ENCODE data around the gene DENND2A. TPM values are rescaled to one million over a fixed set of nuclear protein-coding genes. Genes with fewer than 3 reads are reported as not detected.

Gene DENND2A
- total RNA-seq, 4 donors from 2014 or later: 0.97 to 2.5 (median 2.2) TPM

DNA sequence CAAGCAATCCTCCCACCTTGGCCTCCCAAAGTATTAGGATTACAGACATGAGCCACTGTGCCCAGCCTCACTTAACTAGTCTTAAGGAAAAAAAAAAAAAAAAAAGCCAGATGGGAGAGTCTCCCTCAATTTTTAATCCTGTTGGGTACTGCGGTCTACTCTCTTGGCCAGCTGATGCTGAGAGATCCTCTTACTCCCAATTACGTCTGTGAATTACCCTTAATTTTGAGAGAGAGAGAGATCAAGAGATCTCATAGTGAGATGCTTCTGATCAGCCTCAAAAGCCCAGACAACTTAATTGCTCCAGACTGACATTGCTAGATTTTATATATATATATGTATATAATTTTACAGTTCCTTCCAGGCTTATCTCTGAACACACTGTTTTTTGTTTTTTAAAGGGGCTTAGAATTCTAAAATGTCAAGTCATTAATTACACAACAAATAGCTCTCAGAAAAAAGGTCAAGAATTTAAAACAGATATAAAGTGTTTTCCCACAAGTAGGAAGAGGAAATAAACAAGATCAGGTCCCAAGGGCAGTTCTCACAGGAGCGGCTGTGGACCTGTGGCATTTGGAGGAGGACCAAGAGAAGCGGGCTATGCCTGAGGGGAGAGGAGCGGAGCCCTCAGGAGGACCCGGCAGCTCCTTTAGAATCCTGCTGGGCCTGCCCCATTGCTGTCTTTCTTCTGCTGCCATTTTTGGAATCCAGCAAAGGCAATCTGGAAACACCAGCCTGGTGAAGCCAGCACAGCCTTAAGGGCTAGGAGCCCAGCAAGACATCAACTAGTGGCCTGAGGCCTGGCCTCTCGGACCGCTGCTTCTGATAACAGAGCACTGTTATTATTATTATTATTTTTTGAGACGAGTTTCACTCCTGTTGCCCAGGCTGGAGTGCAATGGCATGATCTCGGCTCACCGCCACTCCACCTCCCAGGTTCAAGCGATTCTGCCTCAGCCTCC is 30.1 kb downstream of the DENND2A start:
- no peak overlapping the region for H3K4me3 ChIP-seq (ENCODE audit: low read depth, poor library complexity, severe bottlenecking)
- WGBS, 2 donors: 73 to 74% methylated on average over 12 of the region's 12 CpGs
- TF ChIP-seq, protein P1, sequence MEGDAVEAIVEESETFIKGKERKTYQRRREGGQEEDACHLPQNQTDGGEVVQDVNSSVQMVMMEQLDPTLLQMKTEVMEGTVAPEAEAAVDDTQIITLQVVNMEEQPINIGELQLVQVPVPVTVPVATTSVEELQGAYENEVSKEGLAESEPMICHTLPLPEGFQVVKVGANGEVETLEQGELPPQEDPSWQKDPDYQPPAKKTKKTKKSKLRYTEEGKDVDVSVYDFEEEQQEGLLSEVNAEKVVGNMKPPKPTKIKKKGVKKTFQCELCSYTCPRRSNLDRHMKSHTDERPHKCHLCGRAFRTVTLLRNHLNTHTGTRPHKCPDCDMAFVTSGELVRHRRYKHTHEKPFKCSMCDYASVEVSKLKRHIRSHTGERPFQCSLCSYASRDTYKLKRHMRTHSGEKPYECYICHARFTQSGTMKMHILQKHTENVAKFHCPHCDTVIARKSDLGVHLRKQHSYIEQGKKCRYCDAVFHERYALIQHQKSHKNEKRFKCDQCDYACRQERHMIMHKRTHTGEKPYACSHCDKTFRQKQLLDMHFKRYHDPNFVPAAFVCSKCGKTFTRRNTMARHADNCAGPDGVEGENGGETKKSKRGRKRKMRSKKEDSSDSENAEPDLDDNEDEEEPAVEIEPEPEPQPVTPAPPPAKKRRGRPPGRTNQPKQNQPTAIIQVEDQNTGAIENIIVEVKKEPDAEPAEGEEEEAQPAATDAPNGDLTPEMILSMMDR (IDR thresholded peaks at IDR 0.05): no peak
- TF ChIP-seq POLR2A (IDR thresholded peaks at IDR 0.05): no peak
- intact Hi-C loops (cut with DNase I; ENCODE audit: low total_unique reads): no loop called here
- no peak for DNase-seq (ENCODE audit: low spot score in 2 of 2)

DNA sequence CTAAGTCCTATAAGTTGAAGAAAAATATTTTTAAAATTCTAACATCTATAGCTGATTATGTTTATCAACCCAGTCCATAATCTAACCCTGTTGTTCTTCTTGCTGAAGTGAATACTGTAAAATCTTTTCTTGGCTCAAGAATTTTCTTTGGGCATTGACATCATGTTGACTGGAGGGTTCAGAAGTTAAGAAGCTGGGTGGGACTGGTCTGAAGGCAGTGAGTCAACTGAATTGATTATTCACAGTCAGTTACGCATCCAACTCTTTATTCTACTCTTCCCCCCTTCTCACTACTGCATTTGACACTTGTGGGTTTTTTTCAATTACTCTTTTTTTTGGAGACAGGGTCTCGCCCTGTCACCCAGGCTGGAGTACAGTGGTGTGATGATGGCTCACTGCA is 31.0 kb downstream of the DENND2A start:
- no peak for TF ChIP-seq POLR2A (IDR thresholded peaks at IDR 0.05)
- TF ChIP-seq, protein P1 (IDR thresholded peaks at IDR 0.05): no peak
- no peak overlapping the region for H3K4me3 ChIP-seq (ENCODE audit: low read depth, poor library complexity, severe bottlenecking)
- WGBS, 2 donors: 65 to 70% methylated on average over 2 of the region's 2 CpGs
- intact Hi-C loops (cut with DNase I; ENCODE audit: low total_unique reads): no loop called here
- DNase-seq (ENCODE audit: low spot score in 2 of 2): no peak

DNA sequence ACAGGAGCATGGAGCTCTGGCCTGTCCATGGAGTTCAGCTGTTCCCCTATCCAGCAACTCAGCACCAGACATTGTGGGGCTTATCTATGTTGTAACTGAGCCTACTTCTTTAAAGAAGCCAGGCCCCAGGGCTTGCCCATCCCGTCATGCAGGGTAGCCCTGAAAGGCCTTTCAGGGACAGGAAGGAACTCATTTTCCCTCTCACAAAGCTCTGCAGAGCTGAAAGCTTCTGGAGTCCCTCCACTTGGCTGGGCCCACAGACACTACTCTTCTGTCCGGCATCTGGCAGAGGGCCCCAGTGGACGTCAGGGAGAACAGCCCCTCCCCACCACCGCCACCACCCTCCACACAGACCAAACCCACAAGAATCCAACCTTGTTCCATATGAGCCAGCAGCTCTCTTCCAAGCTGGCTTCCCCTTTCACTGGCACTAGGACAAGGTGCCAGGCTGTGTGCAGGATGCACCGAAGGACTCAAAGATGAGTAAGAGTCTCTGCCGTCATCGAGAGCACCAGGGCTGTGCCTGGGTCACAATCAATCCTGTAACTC is 33.1 kb downstream of the DENND2A start:
- no peak overlapping the region for H3K4me3 ChIP-seq (ENCODE audit: low read depth, poor library complexity, severe bottlenecking)
- TF ChIP-seq, protein P1 (IDR thresholded peaks at IDR 0.05): no peak
- TF ChIP-seq POLR2A (IDR thresholded peaks at IDR 0.05): no peak
- intact Hi-C loops (cut with DNase I; ENCODE audit: low total_unique reads): no loop called here
- DNase-seq (ENCODE audit: low spot score in 2 of 2): no peak
- 36 to 46% methylated on average over 7 of the region's 7 CpGs for WGBS, 2 donors

DNA sequence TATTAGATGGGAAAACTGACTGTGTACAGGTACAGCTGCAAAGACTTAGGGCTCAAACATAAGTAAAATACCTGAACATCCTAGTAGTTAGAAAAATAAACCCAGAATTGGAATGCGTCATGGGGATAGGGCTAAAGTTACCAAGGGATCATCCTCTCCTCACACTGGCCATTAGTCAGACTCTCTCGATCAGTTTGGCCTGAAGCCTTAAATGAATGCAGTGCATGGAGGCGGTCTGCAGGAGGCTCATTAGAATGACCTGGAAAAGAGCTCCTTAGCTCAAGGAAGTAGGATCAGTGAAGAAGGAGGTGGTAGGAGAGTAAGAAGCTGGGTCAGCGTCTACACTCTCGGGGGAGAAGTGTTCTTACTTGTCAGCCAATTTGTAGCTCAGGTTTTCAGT is 35.3 kb downstream of the DENND2A start:
- TF ChIP-seq, protein P1 (IDR thresholded peaks at IDR 0.05): no peak
- TF ChIP-seq POLR2A (IDR thresholded peaks at IDR 0.05): no peak
- no peak for DNase-seq (ENCODE audit: low spot score in 2 of 2)
- 66 to 68% methylated on average over 5 of the region's 5 CpGs for WGBS, 2 donors

DNA sequence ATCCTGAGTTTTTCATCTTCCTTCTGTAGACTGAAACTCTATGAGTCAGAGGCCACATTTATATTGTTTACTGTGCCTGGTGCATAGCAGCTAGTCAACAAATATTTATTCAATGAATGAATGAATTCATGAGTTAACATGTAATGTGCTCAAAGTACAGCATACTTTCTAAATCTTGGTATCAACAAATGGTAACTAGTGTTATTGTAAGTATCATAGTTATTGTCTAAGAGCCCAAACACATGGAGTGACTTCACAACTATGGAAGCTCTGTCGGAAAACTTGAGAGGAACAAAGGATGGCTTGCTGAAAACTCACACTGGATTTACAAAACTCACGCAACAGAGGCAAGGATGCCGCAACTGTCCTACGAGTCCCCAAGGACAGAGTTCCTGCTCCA is 35.9 kb downstream of the DENND2A start:
- TF ChIP-seq, protein P1 (IDR thresholded peaks at IDR 0.05): no peak
- TF ChIP-seq POLR2A (IDR thresholded peaks at IDR 0.05): no peak
- intact Hi-C loops (cut with DNase I; ENCODE audit: low total_unique reads): no loop called here
- WGBS, 2 donors: 61 to 72% methylated on average over 4 of the region's 4 CpGs
- no peak for DNase-seq (ENCODE audit: low spot score in 2 of 2)
- H3K4me3 ChIP-seq (ENCODE audit: low read depth, poor library complexity, severe bottlenecking): no peak overlapping the region

More for the DNA sequence above, 35.3 kb downstream of the DENND2A start:
- H3K4me3 ChIP-seq (ENCODE audit: low read depth, poor library complexity, severe bottlenecking): no peak overlapping the region
- intact Hi-C loops (cut with DNase I; ENCODE audit: low total_unique reads): no loop called here
